CD4-positive, alpha-beta T cell treated with Interleukin-15 for 1 hour (primary cell): ENCODE measurements around the gene TK2.

Experiments
- DNase-seq: peaks from one replicate; pipeline ENCODE4 v3.0.0-alpha.2; 2020

The TK2 gene

DNA sequence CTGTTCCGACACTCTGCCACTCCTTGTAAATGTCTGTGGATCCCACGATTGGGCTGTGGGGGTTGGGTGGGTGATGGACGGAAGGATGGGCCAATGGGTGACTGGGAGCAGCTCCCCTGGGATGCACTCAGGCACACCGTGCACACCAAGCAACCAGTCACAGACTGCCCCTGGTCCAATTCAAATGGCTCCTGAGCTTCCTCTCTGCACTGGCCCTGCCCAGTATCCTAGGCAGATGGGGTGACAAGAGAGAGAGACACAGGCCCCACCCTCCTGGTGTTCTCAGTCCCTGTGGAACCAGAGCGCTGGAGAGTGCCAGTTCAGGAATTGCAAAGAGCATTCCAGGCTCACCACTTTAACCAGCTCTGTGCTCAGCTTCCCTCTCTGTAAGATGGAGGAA lies 90.0 kb downstream of the TK2 start:
- no peak for DNase-seq

DNA sequence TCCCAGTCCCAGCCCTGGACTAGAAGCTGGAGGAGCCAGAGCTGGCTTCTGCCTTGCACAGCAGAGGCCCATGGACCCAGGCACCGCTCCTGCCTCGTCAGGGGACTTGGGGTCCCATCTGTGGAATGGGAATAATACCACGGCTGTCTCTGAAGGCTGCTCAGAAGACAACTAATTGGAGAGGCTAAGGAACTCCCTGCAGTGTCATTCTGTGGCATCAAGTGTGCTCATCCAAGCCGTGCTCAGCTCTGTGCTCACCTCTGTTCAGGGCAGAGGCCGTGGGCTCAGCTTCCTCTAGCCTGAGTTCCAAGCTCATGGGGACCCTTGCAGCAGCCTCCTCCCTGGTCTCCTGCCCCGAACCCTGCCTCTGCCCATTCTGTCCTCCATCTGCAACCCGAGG lies 91.1 kb downstream of the TK2 start:
- no peak for DNase-seq

DNA sequence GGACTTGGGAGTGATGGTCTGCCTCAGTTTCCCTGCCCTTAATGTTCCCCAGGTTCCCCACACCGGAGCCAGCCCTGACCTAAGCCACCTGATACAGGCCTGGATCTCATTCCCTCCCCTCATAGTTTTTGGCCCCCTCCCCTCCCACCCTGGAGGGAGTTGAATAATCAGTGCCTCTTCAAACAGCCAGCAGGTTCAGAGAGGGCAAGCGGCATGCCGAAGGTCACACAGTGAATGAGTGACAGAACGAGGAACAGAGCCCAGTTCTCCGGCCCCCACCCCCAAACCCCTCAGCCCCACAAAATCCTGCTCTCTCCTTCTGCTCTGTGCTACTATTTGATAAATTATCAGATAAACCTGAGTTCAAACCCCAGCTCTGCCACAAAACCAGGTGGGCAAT lies 91.6 kb downstream of the TK2 start:
- no peak for DNase-seq
